ENCODE measurements around the gene CRISPLD2. TPM values are rescaled to one million over a fixed set of nuclear protein-coding genes. Genes with fewer than 3 reads are reported as not detected.

Gene CRISPLD2
- total and polyA plus RNA-seq, 9 of the 15 experiments (the other 6 are each of a cell fraction or from before 2014, with no cell fraction given) = 0.03 to 0.24 (median 0.04) TPM; not detected in 4

- FAIRE-seq = no peak
- Histone ChIP-seq H3K9me1 (ENCODE audit: control insufficient read depth, insufficient read depth, low read length) (no peaks in the 10 kb centered on the region), H3K27me3 (ENCODE audit: control insufficient read depth in 2 of 2, insufficient read depth in 2 of 2, low read length in 2 of 2) (peaks cover 4 to 6% of the 10 kb centered on the region in 2 experiments; a peak in 3 of 5 replicates), H2AFZ (ENCODE audit: low read depth, low read length) (0 out of 2 replicates have a peak overlapping the region, but pooled peaks have one; percentile 47), H3K36me3 (ENCODE audit: control insufficient read depth, insufficient read depth, low read length) (no peaks in the 10 kb centered on the region), H4K20me1 (replicated peaks; ENCODE audit: control insufficient read depth, insufficient read depth, low read length) (no peaks in the 10 kb centered on the region), H3K4me1 (replicated peaks in 1 of 2; ENCODE audit: control insufficient read depth in 2 of 2, insufficient read depth in 2 of 2, low read length in 2 of 2) (peaks cover 30 to 45% of the 10 kb centered on the region in 2 experiments), H3K9ac (ENCODE audit: insufficient read depth in 1 of 2, low read depth in 2 of 2, low read length in 2 of 2) (no peak overlapping the region; a peak in 1 of 4 replicates), H3K79me2 (ENCODE audit: control insufficient read depth, insufficient read depth, low read length) (no peaks in the 10 kb centered on the region), H3K9me3 (replicated peaks; ENCODE audit: control insufficient read depth, insufficient read depth, low read depth, low read length) (no peaks in the 10 kb centered on the region), H3K27ac (ENCODE audit: extremely low read depth, low read depth, low read length) (no peak overlapping the region), H3K4me3 (no peak overlapping the region), H3K4me2 (ENCODE audit: insufficient read depth, low read length) (no peak overlapping the region)
- intact Hi-C loops (cut with micrococcal nuclease) (no loop called here), in situ Hi-C loops (cut with MboI) (no loop called here)
- ATAC-seq = no peak
- BruUV-seq (replicated peaks) = no TSS peak
- WGBS (ENCODE audit: insufficient coverage, low coverage, missing lambda C conversion rate) = 67% methylated on average over 9 of the region's 9 CpGs
- no peak for DNase-seq (ENCODE audit: extremely low read depth in 1 of 4, low spot score in 3 of 4)
- TF ChIP-seq HNRNPLL (IDR thresholded peaks at IDR 0.05; ENCODE audit: low read depth, low read length, poor library complexity, severe bottlenecking) (peak; percentile 56), NFIX (CRISPR knock-in tag; IDR thresholded peaks at IDR 0.05; ENCODE audit: low read depth) (no peak)
- POLR2A ChIA-PET = interaction anchor here (0.6 to 1.2 kb wide), 4 partner anchors 10 to 38 kb away, joined by 3 to 4 read pairs (median 4); no protein-coding TSS in a partner anchor
- CTCF ChIA-PET (ENCODE audit: low intra/inter-chr PET ratio) = no interaction called here
These were observed 65.6 kb downstream of the CRISPLD2 start for GRCh38 chr16:84885342-84885910.

- H3K9me3 ChIP-seq (replicated peaks; ENCODE audit: control insufficient read depth, insufficient read depth, low read depth, low read length) = no peaks in the 10 kb centered on the region
- ATAC-seq (no peak), FAIRE-seq (no peak), DNase-seq (ENCODE audit: extremely low read depth in 1 of 4, low spot score in 3 of 4) (peak in 1 of 4 experiments; percentile 32)
- intact Hi-C loops (cut with micrococcal nuclease) (no loop called here), in situ Hi-C loops (cut with MboI) (no loop called here)
- POLR2A ChIA-PET = interaction anchor here (0.7 to 1.2 kb wide), 3 partner anchors 10 to 68 kb away, joined by 3 to 6 read pairs (median 3); no protein-coding TSS in a partner anchor
- no TSS peak for BruUV-seq (replicated peaks)
- no peak overlapping the region for H3K4me3 ChIP-seq
- CTCF ChIA-PET (ENCODE audit: low intra/inter-chr PET ratio) = no interaction called here
- no peak overlapping the region for H3K4me2 ChIP-seq (ENCODE audit: insufficient read depth, low read length)
- peaks cover 11 to 16% of the 10 kb centered on the region in 2 experiments; a peak in 4 of 5 replicates for H3K27me3 ChIP-seq (ENCODE audit: control insufficient read depth in 2 of 2, insufficient read depth in 2 of 2, low read length in 2 of 2)
- WGBS (ENCODE audit: insufficient coverage, low coverage, missing lambda C conversion rate) = 33% methylated on average over 11 of the region's 11 CpGs
- no peaks in the 10 kb centered on the region for H3K9me1 ChIP-seq (ENCODE audit: control insufficient read depth, insufficient read depth, low read length)
- no peaks in the 10 kb centered on the region for H4K20me1 ChIP-seq (replicated peaks; ENCODE audit: control insufficient read depth, insufficient read depth, low read length)
- H3K79me2 ChIP-seq (ENCODE audit: control insufficient read depth, insufficient read depth, low read length) = no peaks in the 10 kb centered on the region
- H2AFZ ChIP-seq (ENCODE audit: low read depth, low read length) = peak overlapping the region; percentile 23
- peaks cover 19 to 36% of the 10 kb centered on the region in 2 experiments for H3K4me1 ChIP-seq (replicated peaks in 1 of 2; ENCODE audit: control insufficient read depth in 2 of 2, insufficient read depth in 2 of 2, low read length in 2 of 2)
- no peaks in the 10 kb centered on the region for H3K36me3 ChIP-seq (ENCODE audit: control insufficient read depth, insufficient read depth, low read length)
- 0 out of 4 replicates have a peak overlapping the region, but pooled peaks of 1 of the 2 experiments have one; percentile 18 for H3K9ac ChIP-seq (ENCODE audit: insufficient read depth in 1 of 2, low read depth in 2 of 2, low read length in 2 of 2)
- H3K27ac ChIP-seq (ENCODE audit: extremely low read depth, low read depth, low read length) = no peak overlapping the region
- no peak for TF ChIP-seq TCFL5 (CRISPR knock-in tag; conservative IDR thresholded peaks at IDR 0.05)
These were observed 66.8 kb downstream of the CRISPLD2 start for GRCh38 chr16:84886497-84887090.
